Heart left ventricle (tissue), 13 donors: ENCODE results near the gene MIA2.

Experiments
- POLR2A ChIP-seq, 2 donors: fragments of 450-650 bp; IDR thresholded peaks; one replicate each; pipeline ENCODE4 v1.6.1; 2017; ENCODE audit warnings: antibody characterized with exemption in 2 of 2, mild to moderate bottlenecking in 2 of 2, moderate library complexity in 2 of 2
- TF ChIP-seq, protein P1 (sequence below), 12 donors: fragments of 200-600 bp; sonication (generic) in 4 of 12; IDR thresholded peaks; one replicate each; pipeline versions ENCODE4 v1.5.0 to v1.8.0; 2018 to 2022; ENCODE audit warnings: antibody characterized with exemption in 12 of 12, mild to moderate bottlenecking in 5 of 12
- donor health status: ischemic (EF 13 %, LVEDD 7.1; RV severe dilation, severe dysfunction).
- donor health status: DM: no; HTN: yes; CAD: no.
- donor health status: DM: no; HTN: no; CAD: no.
- donor health status: ischemic (EF 25% LVEDD 6.9; RV normal size, moderate dysfunction).
- donor health status: ischemic (EF 25% LVEDD 5.7; RV mildly dilated, moderate dysfunction).
- donor health status: ischemic (EF 35%, LVEDD 5.7; RV mildly dilated, moderate dysfunction).
- donor health status: nonischemic (EF 11% LVEDD 7.7; RV severe dilation, severe dysfunction).
- donor health status: DM: yes; HTN: yes; CAD: no.
- donor health status: PGD.
- donor health status: ischemic (EF 29% LVEDD 5.4; RV normal size, mild dysfunction).
- donor health status: nonischemic (EF 23%, LVEDD 6.1; RV moderate dilation, normal function).

DNA sequence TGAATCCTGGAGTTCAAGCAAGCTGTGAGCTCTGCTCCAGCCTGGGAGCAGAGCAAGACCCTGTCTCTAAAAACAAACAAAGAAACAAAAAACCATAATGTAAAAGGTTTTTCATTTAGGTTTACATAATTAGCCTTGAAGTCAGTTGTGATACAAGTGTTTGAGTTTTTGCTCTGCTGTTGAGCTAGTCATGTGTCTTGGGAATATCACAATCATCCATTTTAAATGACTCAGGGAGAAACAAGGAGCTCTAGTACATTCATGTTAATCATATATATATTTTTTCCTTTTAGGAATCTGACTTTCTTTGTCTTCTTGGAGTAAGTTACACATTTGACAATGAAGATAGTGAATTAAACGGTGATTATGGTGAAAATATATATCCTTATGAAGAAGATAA, 12.9 kb downstream of the MIA2 start:
- TF ChIP-seq, protein P1, sequence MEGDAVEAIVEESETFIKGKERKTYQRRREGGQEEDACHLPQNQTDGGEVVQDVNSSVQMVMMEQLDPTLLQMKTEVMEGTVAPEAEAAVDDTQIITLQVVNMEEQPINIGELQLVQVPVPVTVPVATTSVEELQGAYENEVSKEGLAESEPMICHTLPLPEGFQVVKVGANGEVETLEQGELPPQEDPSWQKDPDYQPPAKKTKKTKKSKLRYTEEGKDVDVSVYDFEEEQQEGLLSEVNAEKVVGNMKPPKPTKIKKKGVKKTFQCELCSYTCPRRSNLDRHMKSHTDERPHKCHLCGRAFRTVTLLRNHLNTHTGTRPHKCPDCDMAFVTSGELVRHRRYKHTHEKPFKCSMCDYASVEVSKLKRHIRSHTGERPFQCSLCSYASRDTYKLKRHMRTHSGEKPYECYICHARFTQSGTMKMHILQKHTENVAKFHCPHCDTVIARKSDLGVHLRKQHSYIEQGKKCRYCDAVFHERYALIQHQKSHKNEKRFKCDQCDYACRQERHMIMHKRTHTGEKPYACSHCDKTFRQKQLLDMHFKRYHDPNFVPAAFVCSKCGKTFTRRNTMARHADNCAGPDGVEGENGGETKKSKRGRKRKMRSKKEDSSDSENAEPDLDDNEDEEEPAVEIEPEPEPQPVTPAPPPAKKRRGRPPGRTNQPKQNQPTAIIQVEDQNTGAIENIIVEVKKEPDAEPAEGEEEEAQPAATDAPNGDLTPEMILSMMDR (IDR thresholded peaks at IDR 0.05): no peak
- TF ChIP-seq POLR2A (IDR thresholded peaks at IDR 0.05): no peak
